Measurements from ENCODE around the gene CHN2. TPM values are rescaled to one million over a fixed set of nuclear protein-coding genes. Genes with fewer than 3 reads are reported as not detected.

The CHN2 gene
- polyA plus RNA-seq, 1 donor: 19.0 TPM

- DNase-seq: no peak
Measured at GRCh38 chr7:29309041-29309854, 114.7 kb downstream of the CHN2 start.

GRCh38 chr7:29310625-29311024 lies 116.0 kb downstream of the CHN2 start:
- no peak for DNase-seq

GRCh38 chr7:29311314-29311713 lies 116.7 kb downstream of the CHN2 start:
- no peak for DNase-seq

- no peak for DNase-seq
Measured at GRCh38 chr7:29314148-29314547, 119.6 kb downstream of the CHN2 start.

GRCh38 chr7:29315122-29315891 lies 120.7 kb downstream of the CHN2 start:
- DNase-seq: no peak

GRCh38 chr7:29315892-29316270 lies 121.3 kb downstream of the CHN2 start:
- DNase-seq: no peak

GRCh38 chr7:29316926-29317325 lies 122.4 kb downstream of the CHN2 start:
- no peak for DNase-seq

- DNase-seq: no peak
Measured at GRCh38 chr7:29318853-29319718, 124.5 kb downstream of the CHN2 start.

- no peak for DNase-seq
Measured at GRCh38 chr7:29319719-29320521, 125.3 kb downstream of the CHN2 start.

- DNase-seq: no peak
Measured at GRCh38 chr7:29320577-29320976, 126.0 kb downstream of the CHN2 start.

- no peak for DNase-seq
Measured at GRCh38 chr7:29322023-29322712, 127.6 kb downstream of the CHN2 start.

- DNase-seq: no peak
Measured at GRCh38 chr7:29325476-29325875, 130.9 kb downstream of the CHN2 start.

GRCh38 chr7:29326864-29327263 lies 132.3 kb downstream of the CHN2 start:
- DNase-seq: no peak

GRCh38 chr7:29327455-29327854 lies 132.9 kb downstream of the CHN2 start:
- peak; percentile 68 for DNase-seq

- peak; percentile 55 for DNase-seq
Measured at GRCh38 chr7:29328045-29328444, 133.5 kb downstream of the CHN2 start.

- no peak for DNase-seq
Measured at GRCh38 chr7:29328811-29329210, 134.2 kb downstream of the CHN2 start.

- DNase-seq: no peak
Measured at GRCh38 chr7:29329686-29330085, 135.1 kb downstream of the CHN2 start.

GRCh38 chr7:29330136-29330535 lies 135.6 kb downstream of the CHN2 start:
- DNase-seq: no peak

GRCh38 chr7:29331163-29331562 lies 136.6 kb downstream of the CHN2 start:
- DNase-seq: no peak

- no peak for DNase-seq
Measured at GRCh38 chr7:29332042-29332811, 137.7 kb downstream of the CHN2 start.
